Activated naive CD8-positive, alpha-beta T cell treated with anti-CD3 and anti-CD28 coated beads, Interleukin-2, amount 50 U/mL, for 24 hours (primary cell): ENCODE data around the gene FAM78A.
A peak's percentile ranks its signal among the peaks of the same experiment; 100 is the strongest.

ENCODE experiments used
- ATAC-seq: fragments of 150-1000 bp; cut with Tn5 transposase; one replicate; pipeline ENCODE4 v1.10.0; 2021
- DNase-seq: peaks from one replicate; pipeline ENCODE4 v3.0.0; 2021
- H3K27ac Mint-ChIP-seq: one replicate; pipeline ENCODE4 v1.8.0; 2021; ENCODE audit warnings: mild to moderate bottlenecking, mixed read lengths
- H3K27me3 Mint-ChIP-seq: one replicate; pipeline ENCODE4 v1.8.0; 2021; ENCODE audit warnings: mixed read lengths
- H3K36me3 Mint-ChIP-seq: one replicate; pipeline ENCODE4 v1.8.0; 2021; ENCODE audit warnings: low read depth, mixed read lengths
- H3K4me1 Mint-ChIP-seq: one replicate; pipeline ENCODE4 v1.8.0; 2021; ENCODE audit warnings: mixed read lengths
- H3K4me3 Mint-ChIP-seq: one replicate; pipeline ENCODE4 v1.8.0; 2021; ENCODE audit warnings: mild to moderate bottlenecking, moderate library complexity, mixed read lengths
- H3K9me3 Mint-ChIP-seq: one replicate; pipeline ENCODE4 v1.8.0; 2021; ENCODE audit warnings: mixed read lengths

Gene FAM78A

GRCh38 chr9:131291795-131292315 lies 15.5 kb upstream of the FAM78A start:
- H3K9me3 Mint-ChIP-seq, result no peaks in the 10 kb centered on the region
- no peak overlapping the region for H3K4me3 Mint-ChIP-seq
- DNase-seq (no peak), ATAC-seq (no peak)
- no peak overlapping the region for H3K27ac Mint-ChIP-seq
- no peaks in the 10 kb centered on the region for H3K36me3 Mint-ChIP-seq
- H3K4me1 Mint-ChIP-seq, result no peaks in the 10 kb centered on the region
- no peaks in the 10 kb centered on the region for H3K27me3 Mint-ChIP-seq

GRCh38 chr9:131290767-131291370 lies 14.6 kb upstream of the FAM78A start:
- Mint-ChIP-seq H3K9me3 (no peaks in the 10 kb centered on the region), H3K36me3 (no peaks in the 10 kb centered on the region), H3K27me3 (no peaks in the 10 kb centered on the region), H3K4me1 (no peaks in the 10 kb centered on the region), H3K4me3 (no peak overlapping the region), H3K27ac (no peak overlapping the region)
- ATAC-seq, result no peak
- DNase-seq, result no peak

- Mint-ChIP-seq H3K36me3 (no peaks in the 10 kb centered on the region), H3K9me3 (no peaks in the 10 kb centered on the region), H3K4me3 (no peak overlapping the region), H3K27me3 (no peaks in the 10 kb centered on the region), H3K27ac (no peak overlapping the region), H3K4me1 (no peaks in the 10 kb centered on the region)
- ATAC-seq (no peak), DNase-seq (no peak)
These were observed 13.9 kb upstream of the FAM78A start for GRCh38 chr9:131290036-131290766.

- no peaks in the 10 kb centered on the region for H3K9me3 Mint-ChIP-seq
- H3K27me3 Mint-ChIP-seq, result no peaks in the 10 kb centered on the region
- H3K36me3 Mint-ChIP-seq, result no peaks in the 10 kb centered on the region
- ATAC-seq (no peak), DNase-seq (no peak)
- H3K27ac Mint-ChIP-seq, result no peak within 1 kb of the TSS
- H3K4me3 Mint-ChIP-seq, result no peak within 1 kb of the TSS
- no peaks in the 10 kb centered on the region for H3K4me1 Mint-ChIP-seq
These were observed 13.2 kb upstream of the FAM78A start, which contains the start of gene PLPP7 for GRCh38 chr9:131289301-131290035. Gene PLPP7, plus strand, starts transcription at chr9:131289723. Its CDS starts 275 bp downstream, at chr9:131289998.

GRCh38 chr9:131288217-131288616 lies 11.9 kb upstream of the FAM78A start:
- no peak for DNase-seq
- H3K36me3 Mint-ChIP-seq, result no peaks in the 10 kb centered on the region
- H3K9me3 Mint-ChIP-seq, result no peaks in the 10 kb centered on the region
- ATAC-seq, result no peak
- H3K4me1 Mint-ChIP-seq, result peaks cover 1% of the 10 kb centered on the region
- H3K27me3 Mint-ChIP-seq, result peaks cover 1% of the 10 kb centered on the region
- no peak overlapping the region for H3K27ac Mint-ChIP-seq
- H3K4me3 Mint-ChIP-seq, result no peak overlapping the region

- ATAC-seq (no peak), DNase-seq (no peak)
- H3K9me3 Mint-ChIP-seq, result no peaks in the 10 kb centered on the region
- no peaks in the 10 kb centered on the region for H3K36me3 Mint-ChIP-seq
- H3K4me3 Mint-ChIP-seq, result no peak overlapping the region
- peaks cover 3% of the 10 kb centered on the region for H3K27me3 Mint-ChIP-seq
- no peak overlapping the region for H3K27ac Mint-ChIP-seq
- H3K4me1 Mint-ChIP-seq, result peaks cover 3% of the 10 kb centered on the region
These were observed 11.0 kb upstream of the FAM78A start for GRCh38 chr9:131287359-131287758.

- ATAC-seq (no peak), DNase-seq (no peak)
- no peak overlapping the region for H3K27ac Mint-ChIP-seq
- H3K27me3 Mint-ChIP-seq, result peaks cover 9% of the 10 kb centered on the region
- no peaks in the 10 kb centered on the region for H3K36me3 Mint-ChIP-seq
- H3K4me3 Mint-ChIP-seq, result no peak overlapping the region
- H3K9me3 Mint-ChIP-seq, result no peaks in the 10 kb centered on the region
- peaks cover 12% of the 10 kb centered on the region for H3K4me1 Mint-ChIP-seq
These were observed 8.5 kb upstream of the FAM78A start for GRCh38 chr9:131284856-131285255.

GRCh38 chr9:131282688-131283422 lies 6.5 kb upstream of the FAM78A start:
- no peak overlapping the region for H3K27ac Mint-ChIP-seq

GRCh38 chr9:131282175-131282574 lies 5.9 kb upstream of the FAM78A start:
- Mint-ChIP-seq H3K27me3 (peaks cover 9% of the 10 kb centered on the region), H3K4me3 (peak overlapping the region; percentile 10), H3K9me3 (no peaks in the 10 kb centered on the region), H3K36me3 (no peaks in the 10 kb centered on the region), H3K4me1 (peaks cover 24% of the 10 kb centered on the region), H3K27ac (no peak overlapping the region)
- DNase-seq, result no peak
- no peak for ATAC-seq

More at GRCh38 chr9:131282688-131283422, 6.5 kb upstream of the FAM78A start:
- ATAC-seq (no peak), DNase-seq (no peak)
- peaks cover 9% of the 10 kb centered on the region for H3K27me3 Mint-ChIP-seq
- H3K4me1 Mint-ChIP-seq, result peaks cover 24% of the 10 kb centered on the region
- H3K4me3 Mint-ChIP-seq, result no peak overlapping the region
- no peaks in the 10 kb centered on the region for H3K36me3 Mint-ChIP-seq
- no peaks in the 10 kb centered on the region for H3K9me3 Mint-ChIP-seq

- Mint-ChIP-seq H3K27me3 (peaks cover 9% of the 10 kb centered on the region), H3K4me1 (peaks cover 24% of the 10 kb centered on the region), H3K9me3 (no peaks in the 10 kb centered on the region), H3K36me3 (no peaks in the 10 kb centered on the region), H3K4me3 (peak overlapping the region; percentile 10), H3K27ac (no peak overlapping the region)
- DNase-seq (no peak), ATAC-seq (no peak)
These were observed 5.0 kb upstream of the FAM78A start for GRCh38 chr9:131281119-131281965.

GRCh38 chr9:131280660-131281059 lies 4.3 kb upstream of the FAM78A start:
- ATAC-seq (no peak), DNase-seq (no peak)
- Mint-ChIP-seq H3K27me3 (peaks cover 9% of the 10 kb centered on the region), H3K4me3 (no peak overlapping the region), H3K36me3 (peaks cover 7% of the 10 kb centered on the region), H3K27ac (no peak overlapping the region), H3K4me1 (peaks cover 24% of the 10 kb centered on the region), H3K9me3 (no peaks in the 10 kb centered on the region)

GRCh38 chr9:131279863-131280570 lies 3.7 kb upstream of the FAM78A start:
- H3K9me3 Mint-ChIP-seq, result no peaks in the 10 kb centered on the region
- no peak overlapping the region for H3K4me3 Mint-ChIP-seq
- H3K36me3 Mint-ChIP-seq, result peaks cover 12% of the 10 kb centered on the region
- no peak for DNase-seq
- peaks cover 9% of the 10 kb centered on the region for H3K27me3 Mint-ChIP-seq
- H3K4me1 Mint-ChIP-seq, result peaks cover 24% of the 10 kb centered on the region
- no peak overlapping the region for H3K27ac Mint-ChIP-seq
- no peak for ATAC-seq

- ATAC-seq (no peak), DNase-seq (no peak)
- Mint-ChIP-seq H3K27me3 (peaks cover 9% of the 10 kb centered on the region), H3K9me3 (no peaks in the 10 kb centered on the region), H3K4me1 (peaks cover 24% of the 10 kb centered on the region), H3K27ac (peak overlapping the region; percentile 52), H3K36me3 (peaks cover 19% of the 10 kb centered on the region), H3K4me3 (no peak overlapping the region)
These were observed 3.0 kb upstream of the FAM78A start for GRCh38 chr9:131279196-131279862.
